CD14-positive monocyte (primary cell): ENCODE data around the gene STX8. TPM values are rescaled to one million over a fixed set of nuclear protein-coding genes. Genes with fewer than 3 reads are reported as not detected.

Source experiments
- DNase-seq, 3 donors: peaks; one replicate each; pipeline ENCODE4 v3.0.0-alpha.2; 2011 to 2022
- H2AFZ ChIP-seq: 2 replicates; pipeline ENCODE4 v1.6.0; 2012; ENCODE audit warnings: mild to moderate bottlenecking, low read depth, low read length, inconsistent platforms; ENCODE audit not compliant: insufficient read depth, poor library complexity, severe bottlenecking
- H3K27ac ChIP-seq, 2 donors: 1 replicate in 1 of 2; 2 replicates in 1 of 2; pipeline ENCODE4 v1.5.1; 2012 to 2013; ENCODE audit warnings: low read length in 2 of 2, control low read depth in 1 of 2, inconsistent platforms in 1 of 2, low read depth in 1 of 2, mild to moderate bottlenecking in 1 of 2
- H3K27me3 ChIP-seq, 2 donors: one replicate each; pipeline versions ENCODE4 v1.6.0 to v1.6.1; 2011 to 2013; ENCODE audit warnings: low read length in 2 of 2; ENCODE audit not compliant: control insufficient read depth in 2 of 2, insufficient read depth in 2 of 2
- H3K36me3 ChIP-seq, 2 donors: replicated peaks in 1 of 2; 1 replicate in 1 of 2; 2 replicates in 1 of 2; pipeline versions ENCODE4 v1.5.1 to v1.6.1; 2012 to 2013; ENCODE audit warnings: low read length in 2 of 2, control low read depth in 1 of 2, inconsistent platforms in 1 of 2, mild to moderate bottlenecking in 1 of 2; ENCODE audit not compliant: insufficient read depth in 2 of 2, control insufficient read depth in 1 of 2
- H3K4me1 ChIP-seq, 2 donors: 1 replicate in 1 of 2; 2 replicates in 1 of 2; pipeline versions ENCODE4 v1.5.1 to v1.6.1; 2012 to 2013; ENCODE audit warnings: low read length in 2 of 2, control low read depth in 1 of 2, inconsistent platforms in 1 of 2, mild to moderate bottlenecking in 1 of 2, moderate library complexity in 1 of 2; ENCODE audit not compliant: insufficient read depth in 2 of 2, control insufficient read depth in 1 of 2
- H3K4me2 ChIP-seq: replicated peaks from 2 replicates; pipeline ENCODE3; 2012; ENCODE audit warnings: low read length, moderate library complexity, mild to moderate bottlenecking; ENCODE audit not compliant: poor library complexity, severe bottlenecking; ENCODE audit errors: extremely low read depth
- H3K4me3 ChIP-seq, 3 experiments: fragments of 200-600 bp in 1 of 3; sonication (generic) in 1 of 3; replicated peaks in 1 of 3; 1 replicate in 2 of 3; 2 replicates in 1 of 3; pipeline ENCODE4 v1.5.1; 2011 to 2013; ENCODE audit warnings: low read length in 3 of 3, mild to moderate bottlenecking in 3 of 3, control low read depth in 2 of 3, low read depth in 2 of 3, inconsistent platforms in 1 of 3, moderate library complexity in 1 of 3
- H3K79me2 ChIP-seq: 2 replicates; pipeline ENCODE4 v1.6.0; 2012; ENCODE audit warnings: mild to moderate bottlenecking, control low read depth, inconsistent platforms, low read length, moderate library complexity; ENCODE audit not compliant: insufficient read depth
- H3K9ac ChIP-seq: 2 replicates; pipeline ENCODE4 v1.6.0; 2017; ENCODE audit warnings: low read length, mild to moderate bottlenecking; ENCODE audit not compliant: insufficient read depth, poor library complexity, severe bottlenecking
- H3K9me3 ChIP-seq, 2 donors: replicated peaks in 1 of 2; 1 replicate in 1 of 2; 2 replicates in 1 of 2; pipeline versions ENCODE4 v1.5.1 to v1.6.1; 2012 to 2013; ENCODE audit warnings: low read length in 2 of 2, control low read depth in 1 of 2; ENCODE audit not compliant: control insufficient read depth in 1 of 2, insufficient read depth in 1 of 2
- H4K20me1 ChIP-seq: 2 replicates; pipeline ENCODE4 v1.6.0; 2012; ENCODE audit warnings: mild to moderate bottlenecking, low read length, control low read depth, moderate library complexity; ENCODE audit not compliant: insufficient read depth
- H3K27ac Mint-ChIP-seq, 7 donors: one replicate each; pipeline ENCODE4 v1.8.0; 2020; ENCODE audit warnings: mild to moderate bottlenecking in 7 of 7, mixed read lengths in 7 of 7, moderate library complexity in 6 of 7, inconsistent platforms in 2 of 7
- H3K27me3 Mint-ChIP-seq, 3 donors: one replicate each; pipeline ENCODE4 v1.8.0; 2021 to 2022; ENCODE audit warnings: low read depth in 3 of 3, mild to moderate bottlenecking in 3 of 3, mixed read lengths in 3 of 3, moderate library complexity in 3 of 3, inconsistent platforms in 1 of 3
- H3K36me3 Mint-ChIP-seq, 2 donors: one replicate each; pipeline ENCODE4 v1.8.0; 2020; ENCODE audit warnings: mixed read lengths in 2 of 2, inconsistent platforms in 1 of 2, mild to moderate bottlenecking in 1 of 2
- H3K4me1 Mint-ChIP-seq: one replicate; pipeline ENCODE4 v1.8.0; 2020; ENCODE audit warnings: mild to moderate bottlenecking, mixed read lengths
- H3K4me3 Mint-ChIP-seq, 2 donors: one replicate each; pipeline ENCODE4 v1.8.0; 2020; ENCODE audit warnings: mild to moderate bottlenecking in 2 of 2, mixed read lengths in 2 of 2, moderate library complexity in 1 of 2
- H3K9me3 Mint-ChIP-seq, 7 donors: one replicate each; pipeline ENCODE4 v1.8.0; 2020 to 2022; ENCODE audit warnings: mixed read lengths in 7 of 7, mild to moderate bottlenecking in 6 of 7, moderate library complexity in 6 of 7, inconsistent platforms in 2 of 7
- CTCF ChIP-seq: fragments of 200-600 bp; IDR thresholded peaks from one replicate; pipeline ENCODE4 v1.8.0; 2022; ENCODE audit warnings: antibody characterized with exemption, mild to moderate bottlenecking
- WGBS: methylation state at CpG from one replicate; pipeline ENCODE4 v1.1.5; 2013; ENCODE audit warnings: missing lambda C conversion rate; ENCODE audit not compliant: insufficient coverage; 5-methylcytosine and 5-hydroxymethylcytosine counted together
- intact Hi-C, 2 donors: fragments of 100-400 bp; cut with micrococcal nuclease; formaldehyde crosslinking; loops; one replicate each; pipeline versions ENCODE4 v1.15.0 to v1.15.1; 2023
- polyA plus RNA-seq, 3 donors: library from polyadenylated mRNA; depleted of rRNA in 1 of 3; unstranded in 2 of 3; stranded (reverse) in 1 of 3; fragments of 300-500 nt in 2 of 3; fragments of >200 nt in 1 of 3; fragmentation: Illumina TruSeq in 2 of 3; gene quantifications; 1 replicate in 2 of 3; 2 replicates in 1 of 3; pipeline ENCODE4 v1.2.3, GENCODE V29; 2012 to 2021

STX8 gene
- polyA plus RNA-seq, 3 donors = 44.4 to 170 (median 142) TPM

DNA sequence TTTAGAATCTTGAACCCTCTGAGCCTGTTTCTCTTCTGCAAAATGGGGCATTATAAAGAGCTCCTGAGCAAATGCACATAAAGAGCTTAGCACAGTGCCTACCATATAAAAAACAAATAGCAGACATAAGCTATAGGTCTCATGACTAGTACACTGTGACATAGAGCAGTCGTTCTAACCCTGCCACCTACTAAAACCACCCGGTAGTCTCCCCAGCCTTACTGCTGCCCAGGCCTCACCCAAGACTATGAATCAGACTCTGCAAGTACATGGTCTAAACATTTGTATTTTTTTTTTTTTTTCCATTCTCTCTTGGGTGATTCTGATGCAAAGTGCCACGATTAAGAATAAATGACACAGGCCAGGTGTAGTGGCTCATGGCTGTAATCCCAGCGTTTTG, 33.9 kb downstream of the STX8 start:
- no peak for TF ChIP-seq CTCF
- intact Hi-C loops = no loop called here
- peaks cover 37 to 51% of the 10 kb centered on the region in 2 donors for H3K36me3 Mint-ChIP-seq

GRCh38 chr17:9538626-9539025, 37.0 kb downstream of the STX8 start:
- no CpG with 5 or more reads among the region's 4 CpGs for WGBS
- no peaks in the 10 kb centered on the region for H3K79me2 ChIP-seq

More for the DNA sequence above, 33.9 kb downstream of the STX8 start:
- no peak for DNase-seq
- H3K79me2 ChIP-seq = no peaks in the 10 kb centered on the region
- H3K4me1 Mint-ChIP-seq = no peaks in the 10 kb centered on the region
- H3K9me3 Mint-ChIP-seq = peaks cover 0 to 2% (median 0%) of the 10 kb centered on the region in 7 donors
- H3K4me3 Mint-ChIP-seq = no peak overlapping the region
- no peaks in the 10 kb centered on the region for H3K9me3 ChIP-seq
- peaks cover 5 to 28% of the 10 kb centered on the region in 2 donors for H3K36me3 ChIP-seq
- no peaks in the 10 kb centered on the region for H3K27me3 ChIP-seq
- H4K20me1 ChIP-seq = no peaks in the 10 kb centered on the region
- 100% methylated on average over 3 of the region's 4 CpGs for WGBS
- H3K4me3 ChIP-seq = no peak overlapping the region
- H3K27ac ChIP-seq = no peak overlapping the region
- no peak overlapping the region for H3K9ac ChIP-seq
- H3K4me2 ChIP-seq = no peak overlapping the region
- H3K27me3 Mint-ChIP-seq = no peaks in the 10 kb centered on the region
- H3K27ac Mint-ChIP-seq = no peak overlapping the region
- H2AFZ ChIP-seq = no peak overlapping the region
- no peaks in the 10 kb centered on the region for H3K4me1 ChIP-seq

More at GRCh38 chr17:9538626-9539025, 37.0 kb downstream of the STX8 start:
- no peaks in the 10 kb centered on the region for H3K27me3 Mint-ChIP-seq
- no peak overlapping the region for H3K27ac Mint-ChIP-seq
- intact Hi-C loops = no loop called here
- Histone ChIP-seq H4K20me1 (no peaks in the 10 kb centered on the region), H3K27ac (no peak overlapping the region), H2AFZ (no peak overlapping the region), H3K9ac (no peak overlapping the region), H3K4me2 (no peak overlapping the region), H3K9me3 (no peaks in the 10 kb centered on the region), H3K27me3 (no peaks in the 10 kb centered on the region), H3K4me3 (no peak overlapping the region), H3K4me1 (no peaks in the 10 kb centered on the region), H3K36me3 (peaks cover 5 to 20% of the 10 kb centered on the region in 2 donors)
- no peak for TF ChIP-seq CTCF
- H3K36me3 Mint-ChIP-seq = peaks cover 30 to 52% of the 10 kb centered on the region in 2 donors
- DNase-seq = no peak
- H3K4me1 Mint-ChIP-seq = peaks cover 2% of the 10 kb centered on the region
- H3K9me3 Mint-ChIP-seq = peaks cover 0 to 1% (median 0%) of the 10 kb centered on the region in 7 donors
- no peak overlapping the region for H3K4me3 Mint-ChIP-seq
